ENCODE measurements around the gene CARM1.
"Not testable (repeated sequence)": the region's sequence is repeated elsewhere in the genome, so short reads cannot be mapped to it uniquely, and the experiment has no call there.

The CARM1 gene

DNA sequence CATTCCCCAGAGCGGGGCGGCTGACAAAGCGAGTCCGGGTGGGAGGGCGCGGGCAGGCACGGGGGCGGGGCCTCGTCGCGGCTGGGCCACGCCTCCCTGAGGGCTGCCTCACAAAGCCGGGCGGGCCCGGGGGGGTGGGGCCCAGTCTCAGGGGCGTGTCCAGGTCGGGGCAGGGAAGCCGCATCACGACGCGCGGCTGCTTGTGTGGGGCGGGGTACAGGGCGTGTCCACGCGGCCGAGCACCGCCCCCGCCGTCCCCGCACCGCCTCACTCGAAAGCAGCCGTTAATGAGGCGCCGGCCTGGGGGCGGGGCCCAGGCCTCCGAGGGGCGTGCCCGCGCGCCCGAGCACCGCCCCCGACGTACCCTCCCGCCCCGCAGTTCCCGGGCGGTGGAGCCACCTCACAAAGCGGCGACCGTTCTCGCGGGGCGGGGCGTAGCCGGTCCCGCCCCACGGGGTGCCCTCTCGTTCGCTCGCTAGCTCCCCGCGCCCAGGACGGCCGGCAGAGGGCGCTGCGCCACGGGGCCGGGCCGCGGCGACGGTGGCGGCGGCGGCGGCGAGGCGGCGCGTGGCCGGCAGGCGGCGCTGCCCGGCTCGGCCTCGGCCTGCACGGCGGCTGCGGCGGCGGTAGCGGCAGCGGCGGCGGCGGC lies at the start of gene CARM1:
CARM1 (plus strand) TSS at position 599 of the 649 bp plus-strand sequence. CDS start 150 bp downstream, outside the sequence.
- peak; percentile 100 for DNase-seq

DNA sequence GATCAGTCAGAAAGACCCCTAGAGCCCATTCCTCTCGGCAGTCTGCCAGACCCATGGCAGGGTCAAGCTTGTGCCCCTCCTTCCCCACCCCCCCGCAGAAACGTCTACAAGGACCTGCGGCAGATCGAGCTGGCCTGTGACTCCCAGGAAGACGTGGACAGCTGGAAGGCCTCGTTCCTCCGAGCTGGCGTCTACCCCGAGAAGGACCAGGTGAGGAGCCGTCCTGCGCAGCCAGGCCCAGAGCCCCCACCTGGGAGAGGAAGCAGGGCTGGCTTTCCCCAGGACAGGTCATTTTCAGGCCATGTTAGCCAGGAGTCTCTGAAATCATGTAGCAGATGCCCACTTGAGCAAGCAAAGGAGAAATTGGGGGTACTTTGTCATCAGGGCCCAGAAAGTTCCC lies 47.7 kb upstream of the CARM1 start:
- no peak for DNase-seq

DNA sequence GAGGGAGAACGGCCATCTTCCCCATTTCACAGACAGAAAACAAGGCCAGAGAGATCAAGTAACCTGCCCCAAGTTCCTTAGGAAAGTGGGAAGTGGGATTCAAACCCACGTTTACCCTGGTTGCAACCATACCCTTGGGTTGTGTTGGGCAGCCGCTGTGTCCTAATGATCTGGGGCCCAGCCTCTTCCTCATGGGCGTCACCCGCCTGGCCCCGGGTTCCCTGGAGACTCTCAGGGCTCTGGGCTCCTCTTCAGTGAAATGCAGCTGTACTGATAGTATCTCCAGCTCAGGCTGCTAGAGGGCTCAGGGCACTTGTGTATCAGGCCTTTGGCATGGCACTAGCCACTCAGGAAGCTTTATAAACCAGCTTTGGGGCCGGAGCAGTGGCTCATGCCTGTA lies 45.1 kb upstream of the CARM1 start:
- no peak for DNase-seq

DNA sequence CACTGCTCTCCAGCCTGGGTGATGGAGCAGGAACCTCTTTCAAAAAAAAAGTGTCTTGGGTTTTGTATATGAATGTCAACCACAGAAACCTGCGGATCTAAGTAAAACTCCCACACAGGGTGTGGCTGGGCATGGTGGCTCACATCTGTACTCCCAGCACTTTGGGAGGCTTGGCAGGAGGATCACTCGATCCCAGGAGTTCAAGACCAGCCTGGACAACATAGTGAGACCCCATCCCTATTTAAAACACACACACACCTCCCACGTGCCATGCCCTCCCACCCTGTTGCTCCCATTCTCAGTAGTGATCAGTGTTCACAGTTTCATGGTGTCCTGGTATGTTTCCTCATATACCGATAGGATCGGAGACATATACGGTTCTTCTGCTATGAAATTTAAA lies 44.5 kb upstream of the CARM1 start:
- DNase-seq, result no peak

DNA sequence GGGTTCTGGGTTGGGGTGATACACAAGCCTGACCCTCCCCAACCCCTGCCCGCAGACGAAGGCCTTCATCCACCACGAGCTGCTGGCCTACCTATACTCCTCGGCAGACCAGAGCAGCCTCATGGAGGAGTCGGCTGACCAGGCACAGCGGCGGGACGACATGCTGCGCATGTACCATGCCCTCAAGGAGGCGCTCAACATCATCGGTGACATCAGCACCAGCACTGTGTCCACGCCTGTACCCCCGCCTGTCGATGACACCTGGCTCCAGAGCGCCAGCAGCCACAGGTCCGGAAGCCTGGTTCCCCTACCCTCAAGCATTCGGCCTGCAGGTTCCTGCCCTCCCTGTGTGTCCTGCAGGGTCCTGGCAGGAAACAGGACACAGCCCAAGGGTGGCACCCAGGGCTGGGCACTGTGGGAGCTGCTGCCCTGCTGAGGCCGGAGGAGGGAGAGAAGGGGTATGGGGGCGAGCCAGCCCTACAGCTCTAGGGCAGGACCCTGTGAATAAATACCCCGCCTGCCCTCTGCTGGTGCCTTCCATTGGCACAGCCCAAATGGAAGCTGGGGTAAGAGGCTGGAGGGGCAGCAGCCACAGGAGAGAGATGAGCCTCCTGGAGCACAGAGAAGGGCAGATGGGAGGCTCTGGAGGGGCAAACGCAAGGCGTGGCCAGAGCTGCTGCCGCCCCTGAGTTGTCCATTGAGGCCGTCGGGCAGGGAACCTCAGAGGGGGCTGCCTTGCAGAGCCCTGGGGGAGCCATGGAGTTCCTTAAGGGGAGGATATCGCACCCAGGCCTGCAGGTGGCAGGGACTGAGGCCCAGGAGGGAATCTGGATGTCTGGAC lies 42.2 kb upstream of the CARM1 start:
- DNase-seq, result no peak

DNA sequence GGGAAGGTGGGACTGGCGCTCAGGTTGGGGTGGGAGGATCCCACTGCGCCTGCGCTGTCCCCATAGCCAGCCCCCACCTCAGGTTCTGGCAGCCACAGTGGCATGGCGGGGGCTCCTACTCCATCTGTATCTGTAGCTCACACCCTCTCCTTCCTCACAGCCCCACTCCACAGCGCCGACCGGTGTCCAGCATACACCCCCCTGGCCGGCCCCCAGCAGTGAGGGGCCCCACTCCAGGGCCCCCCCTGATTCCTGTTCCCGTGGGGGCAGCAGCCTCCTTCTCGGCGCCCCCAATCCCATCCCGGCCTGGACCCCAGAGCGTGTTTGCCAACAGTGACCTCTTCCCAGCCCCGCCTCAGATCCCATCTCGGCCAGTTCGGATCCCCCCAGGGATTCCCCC lies 41.4 kb upstream of the CARM1 start:
- DNase-seq, result no peak

DNA sequence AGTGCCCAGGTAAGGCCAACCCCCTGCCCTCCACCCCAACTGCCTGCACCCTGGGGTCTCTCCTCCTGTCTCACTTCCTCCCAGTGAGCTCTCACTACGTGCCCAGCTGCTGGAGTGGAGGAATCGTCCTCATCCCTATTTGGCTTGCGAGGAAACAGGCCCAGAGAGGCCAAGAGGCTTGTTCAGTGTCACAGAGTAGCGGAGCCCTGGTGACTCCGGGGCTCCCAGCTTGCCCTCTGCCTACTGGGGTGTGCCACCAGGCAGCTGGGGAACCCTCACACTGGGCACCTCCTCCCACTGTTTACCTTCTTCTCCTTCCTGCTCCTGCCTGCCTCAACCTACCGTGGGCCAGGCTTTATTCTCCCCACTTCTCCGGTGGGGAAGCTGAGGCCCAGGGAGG lies 41.0 kb upstream of the CARM1 start:
- DNase-seq, result no peak

DNA sequence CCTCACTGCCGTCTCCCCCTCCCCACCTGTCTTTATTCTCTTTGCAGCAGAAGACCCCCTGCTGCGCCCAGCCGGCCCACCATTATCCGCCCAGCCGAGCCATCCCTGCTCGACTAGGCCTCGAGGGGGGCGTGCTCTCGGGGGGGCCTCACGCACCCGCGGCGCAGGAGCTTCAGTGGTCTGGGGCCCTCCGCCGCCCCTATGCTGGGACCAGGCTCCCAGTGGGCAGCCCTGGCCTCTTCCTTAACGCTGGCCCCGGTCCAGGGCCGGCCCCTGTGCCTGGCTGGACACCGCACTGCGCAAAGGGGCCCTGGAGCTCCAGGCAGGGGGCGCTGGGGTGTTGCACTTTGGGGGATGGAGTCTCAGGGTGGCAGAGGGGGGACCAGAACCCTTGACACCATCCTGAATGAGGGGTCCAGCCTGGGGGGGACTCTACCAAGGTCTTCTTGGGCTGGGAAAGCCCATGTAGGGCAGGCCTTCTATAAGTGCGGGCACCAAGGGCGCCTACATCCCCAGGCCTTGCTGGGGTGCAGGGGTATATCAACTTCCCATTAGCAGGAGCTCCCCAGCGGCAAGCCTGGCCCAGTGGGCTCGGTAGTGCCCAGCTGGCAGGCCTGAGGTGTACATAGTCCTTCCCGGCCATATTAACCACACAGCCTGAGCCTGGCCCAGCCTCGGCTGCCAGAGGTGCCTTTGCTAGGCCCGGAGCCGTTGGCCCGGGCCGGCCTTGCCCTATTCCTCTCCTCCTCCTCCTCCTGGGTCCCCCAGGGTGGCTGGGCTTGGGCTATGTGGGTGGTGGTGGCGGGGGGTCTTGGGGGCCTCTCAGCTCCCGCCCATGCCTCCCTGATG lies 40.2 kb upstream of the CARM1 start:
- no peak for DNase-seq

DNA sequence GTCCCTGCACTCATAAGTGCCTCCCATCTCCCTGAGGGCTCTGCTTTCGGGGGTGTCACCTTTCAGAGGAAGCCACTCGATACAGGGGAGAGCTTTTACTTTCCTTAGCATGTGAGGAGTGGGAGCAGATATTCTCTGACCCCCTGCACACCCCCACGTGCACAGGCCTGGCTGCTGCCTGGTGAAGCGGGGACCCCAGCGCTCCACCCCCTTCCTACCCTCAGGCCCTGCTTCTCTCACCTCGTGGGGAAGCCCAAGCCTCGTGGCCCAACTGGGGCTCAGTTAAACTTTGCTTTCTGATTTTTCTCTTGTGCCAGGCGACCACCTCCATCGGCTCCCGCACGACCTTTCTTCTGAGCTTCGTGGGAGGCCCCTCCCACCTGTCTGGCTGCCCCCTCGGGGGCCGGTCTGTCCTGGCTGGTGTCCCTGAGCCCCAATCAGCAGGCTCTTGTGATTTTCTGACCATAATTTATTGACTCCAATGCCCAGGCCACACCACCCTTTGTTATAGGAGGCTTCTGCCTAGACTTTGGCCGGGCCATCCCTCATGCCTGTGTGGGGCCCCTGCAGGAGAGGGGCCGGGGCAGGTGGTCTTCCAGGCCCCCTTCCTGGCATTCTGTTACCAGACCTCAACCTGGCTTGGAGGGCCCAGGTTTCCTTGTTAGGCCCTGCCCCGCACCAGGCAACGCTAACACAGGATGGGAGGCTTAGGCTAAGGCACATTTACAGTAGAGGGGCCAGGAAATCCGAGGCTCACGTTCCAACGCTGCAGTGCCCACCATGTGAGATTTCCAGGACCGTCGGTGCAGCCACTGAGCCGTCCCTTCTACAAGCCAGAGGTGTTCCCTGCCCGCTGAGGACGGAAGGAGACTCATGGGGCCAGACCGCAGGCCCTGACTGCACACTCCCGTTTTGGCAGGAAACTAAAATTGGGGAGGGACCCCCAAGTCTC lies 39.1 kb upstream of the CARM1 start:
- no peak for DNase-seq

DNA sequence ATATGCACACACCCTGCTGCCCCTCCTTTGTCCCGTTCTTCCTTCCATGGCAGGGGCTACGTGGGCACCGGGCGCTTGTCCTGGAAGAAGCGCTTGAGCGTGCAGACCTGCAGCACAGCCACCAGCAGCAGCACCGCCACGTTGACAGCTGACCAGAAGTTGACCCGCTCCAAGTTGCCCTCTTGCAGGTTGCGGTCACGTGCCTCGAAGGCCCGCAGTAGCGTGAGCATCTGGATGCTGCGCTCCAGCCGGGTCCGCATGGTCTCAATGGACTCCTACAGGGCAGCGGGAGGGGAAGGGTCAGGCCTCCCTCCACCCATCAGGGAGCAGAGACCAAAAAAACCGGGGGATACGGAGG lies 38.4 kb upstream of the CARM1 start:
- no peak for DNase-seq

DNA sequence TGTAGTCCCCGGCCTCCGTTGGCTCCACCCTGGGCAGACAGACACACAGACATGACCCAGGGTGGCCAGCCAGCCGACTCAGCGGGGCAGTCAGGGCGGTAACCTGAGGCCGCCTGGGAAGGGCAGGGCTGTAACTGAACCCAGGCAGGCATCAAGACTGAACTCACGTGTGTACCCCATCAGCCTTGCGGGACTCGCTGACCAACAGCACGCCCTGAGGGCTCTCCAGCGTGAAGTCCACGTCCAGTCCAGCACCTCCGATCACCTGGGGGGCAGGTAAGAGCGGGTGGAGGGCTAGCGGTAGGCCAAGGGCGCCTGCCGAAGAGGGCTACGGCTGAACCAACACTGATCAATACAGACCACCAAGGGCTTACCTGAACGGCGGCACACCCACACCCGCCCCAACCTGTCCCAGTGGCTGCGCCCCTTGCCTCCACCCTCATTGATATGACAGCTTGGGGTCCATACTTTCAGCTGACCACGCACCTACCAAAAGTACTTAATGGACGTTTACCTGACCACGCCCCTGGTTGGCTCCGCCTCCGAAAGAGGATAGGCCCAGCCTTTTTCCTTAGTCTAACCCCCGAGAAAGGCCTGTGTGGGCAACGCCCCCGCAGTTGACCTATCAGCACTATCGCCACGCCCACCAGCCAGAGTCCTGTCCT lies 36.1 kb upstream of the CARM1 start:
- DNase-seq, result no peak

DNA sequence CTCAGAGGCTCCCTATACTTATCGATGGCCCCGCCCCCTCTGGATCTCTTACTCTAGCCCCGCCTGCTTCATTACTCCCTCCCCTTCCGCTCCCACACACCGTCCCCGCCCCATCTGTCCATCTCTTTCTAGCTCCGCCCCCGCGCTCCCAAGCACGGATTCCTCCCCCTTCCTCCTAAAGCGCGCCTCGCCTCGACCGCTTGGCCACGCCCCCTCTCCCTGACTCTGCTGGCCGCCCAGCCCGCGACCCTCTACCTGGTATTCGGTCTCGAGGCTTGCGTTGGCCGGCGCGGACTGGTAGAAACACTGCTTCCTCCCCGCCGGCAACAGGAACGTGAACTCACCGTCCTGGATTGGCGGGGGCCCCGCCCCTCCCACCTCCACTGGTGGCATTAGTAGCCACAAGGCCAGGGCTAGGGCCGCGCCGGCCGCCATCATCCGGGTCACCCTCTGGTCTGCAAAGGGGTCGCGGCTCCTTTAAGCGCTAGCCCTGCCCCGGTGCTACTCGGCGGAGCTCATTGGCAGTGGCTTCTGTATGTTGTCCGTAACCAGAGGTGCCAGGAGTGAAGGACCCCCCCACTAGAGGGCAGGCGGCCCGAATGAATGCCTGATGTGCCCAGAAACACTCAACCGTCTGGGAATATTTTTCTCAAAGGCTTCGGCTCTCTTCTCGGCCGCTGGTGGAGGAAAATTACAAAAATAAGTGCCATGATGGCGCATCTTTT lies 35.4 kb upstream of the CARM1 start, which contains the start of gene TMED1:
TMED1 (minus strand) TSS at position 459 of the 725 bp plus-strand sequence; CDS start at position 438, 21 bp downstream.
- peak; percentile 100 for DNase-seq

DNA sequence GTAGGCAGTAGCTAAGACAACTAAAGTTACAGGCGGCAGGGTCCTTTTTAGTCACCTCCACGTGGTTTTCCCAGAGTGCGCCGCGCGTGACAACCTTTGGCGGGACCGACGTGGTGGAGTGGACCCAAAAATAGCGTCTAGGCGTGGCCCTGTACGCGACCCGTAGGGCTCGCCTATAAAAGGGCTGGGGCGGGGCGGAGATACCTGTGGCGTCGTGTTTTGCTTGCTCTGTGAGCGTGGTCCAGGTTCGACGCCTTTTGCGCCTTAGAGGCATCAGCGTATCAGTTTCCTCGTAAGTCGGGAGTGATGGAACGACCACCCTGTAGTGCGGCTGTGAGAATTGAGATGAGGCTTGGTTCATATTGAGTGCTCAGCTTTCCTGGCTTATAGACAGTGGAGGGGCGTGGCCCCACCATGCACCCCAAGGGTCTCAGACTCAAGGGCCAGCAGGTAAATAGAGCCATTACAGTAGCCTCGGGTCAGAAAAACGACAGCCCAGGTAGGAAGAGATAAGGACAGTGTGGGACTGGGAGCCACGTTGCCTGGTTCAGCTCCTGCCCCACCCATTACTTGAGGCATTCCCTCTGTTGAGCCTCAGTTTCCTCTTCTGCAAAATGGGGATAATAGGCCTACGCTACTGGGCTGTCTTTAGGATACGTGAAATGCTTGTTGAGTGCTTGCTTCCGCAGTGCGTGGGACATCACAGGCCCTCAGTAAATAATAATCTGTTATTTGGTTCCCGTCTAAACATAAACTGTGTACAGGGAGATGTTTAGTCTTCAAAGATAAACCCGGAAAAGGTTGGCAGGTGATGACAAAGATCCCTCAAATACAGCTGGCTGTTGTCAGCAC lies 34.6 kb upstream of the CARM1 start:
- DNase-seq, result peak; percentile 99

DNA sequence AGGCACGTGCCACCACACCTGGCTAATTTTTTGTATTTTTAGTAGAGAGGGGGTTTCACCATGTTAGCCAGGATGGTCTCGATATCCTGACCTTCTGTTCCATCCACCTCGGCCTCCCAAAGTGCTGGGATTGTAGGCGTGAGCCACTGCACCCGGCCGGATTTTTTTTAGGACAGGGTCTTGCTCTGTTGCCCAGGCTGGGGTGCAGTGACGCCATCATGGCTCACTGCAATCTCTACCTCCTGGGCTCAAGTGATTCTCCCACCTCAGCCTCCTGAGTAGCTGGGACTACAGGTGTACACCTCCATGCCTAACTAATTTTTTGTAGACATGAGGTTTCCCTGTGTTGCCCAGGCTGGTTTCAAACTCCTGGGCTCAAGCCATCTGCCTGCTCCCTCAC lies 33.7 kb upstream of the CARM1 start:
- DNase-seq, result not testable (repeated sequence)

DNA sequence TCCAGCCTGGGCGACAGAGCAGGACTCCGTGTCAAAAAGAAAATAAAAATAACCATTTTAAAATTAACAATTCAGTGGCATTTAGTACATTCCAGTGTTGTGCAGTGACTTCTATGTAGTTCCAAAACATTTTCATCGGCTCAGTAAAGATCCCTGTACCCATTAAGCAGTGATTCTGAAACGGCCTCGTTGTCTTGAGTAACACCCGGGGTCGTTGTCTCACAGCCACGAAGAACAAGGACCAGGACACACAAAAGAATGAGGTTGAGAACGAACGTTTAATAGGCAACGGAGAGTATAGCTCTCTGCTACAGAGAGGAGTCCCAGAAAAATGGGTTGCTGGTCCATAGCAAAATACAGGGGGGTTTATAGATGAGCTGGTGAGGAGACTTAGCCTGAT lies 33.0 kb upstream of the CARM1 start:
- no peak for DNase-seq

DNA sequence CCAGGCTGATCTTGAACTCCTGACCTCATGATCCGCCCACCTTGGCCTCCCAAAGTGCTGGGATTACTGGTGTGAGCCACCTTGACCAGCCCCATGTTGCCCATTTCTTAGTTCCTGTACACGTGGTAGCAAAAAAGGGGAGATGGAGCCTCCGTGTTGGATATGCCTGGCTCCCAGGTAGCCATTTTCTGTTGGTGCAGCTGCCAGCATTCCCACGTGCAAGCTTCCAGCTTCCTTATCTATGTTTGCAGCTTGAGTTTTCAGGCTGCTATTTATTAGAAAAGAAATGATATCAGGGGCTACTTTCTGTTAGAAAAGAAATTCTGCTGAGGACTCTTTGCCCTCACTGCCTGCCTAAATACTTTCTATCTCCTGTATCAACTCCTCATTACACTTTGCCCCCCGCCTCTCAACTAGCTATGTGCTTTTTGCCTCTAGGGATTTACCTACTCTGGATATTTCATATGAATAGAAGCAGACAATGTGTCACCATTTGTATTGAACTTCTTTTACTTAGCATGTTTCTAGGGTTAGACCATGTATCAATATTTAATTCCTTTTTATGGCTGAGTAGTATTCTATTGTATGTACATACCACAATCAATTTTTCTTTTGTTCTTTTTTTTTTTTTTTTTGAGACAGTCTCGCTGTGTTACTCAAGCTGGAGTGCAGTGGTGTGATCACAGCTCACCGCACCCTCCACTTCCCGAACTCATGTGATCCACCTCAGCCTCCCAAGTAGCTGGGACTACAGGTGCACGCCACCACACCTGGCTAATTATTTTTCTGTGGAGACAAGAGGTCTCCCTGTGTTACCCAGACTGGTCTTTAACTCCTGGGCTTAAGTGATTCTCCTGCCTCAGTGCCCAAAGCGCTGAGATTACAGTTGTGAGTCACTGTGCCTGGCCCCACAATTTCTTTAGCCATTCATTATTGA lies 32.0 kb upstream of the CARM1 start:
- DNase-seq, result no peak

DNA sequence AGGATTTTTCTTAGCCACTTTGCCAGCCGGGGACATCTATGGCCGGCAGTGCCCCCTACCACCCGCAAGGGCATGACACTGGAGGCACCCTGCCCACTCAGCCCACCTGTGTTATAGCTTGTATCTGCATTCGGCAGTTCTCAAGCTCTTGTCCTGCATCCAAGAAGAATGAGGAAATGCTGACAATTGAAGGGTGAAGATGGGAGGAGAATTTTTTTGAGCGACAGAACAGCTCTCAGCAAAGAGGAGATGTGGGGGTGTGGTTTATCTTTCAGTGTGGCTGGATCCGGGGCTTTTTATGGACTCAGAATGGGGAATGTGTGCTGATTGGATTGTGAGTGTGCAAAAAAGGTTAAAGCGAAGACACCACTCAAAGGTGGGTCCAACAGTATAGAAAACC lies 28.6 kb upstream of the CARM1 start:
- DNase-seq, result no peak

DNA sequence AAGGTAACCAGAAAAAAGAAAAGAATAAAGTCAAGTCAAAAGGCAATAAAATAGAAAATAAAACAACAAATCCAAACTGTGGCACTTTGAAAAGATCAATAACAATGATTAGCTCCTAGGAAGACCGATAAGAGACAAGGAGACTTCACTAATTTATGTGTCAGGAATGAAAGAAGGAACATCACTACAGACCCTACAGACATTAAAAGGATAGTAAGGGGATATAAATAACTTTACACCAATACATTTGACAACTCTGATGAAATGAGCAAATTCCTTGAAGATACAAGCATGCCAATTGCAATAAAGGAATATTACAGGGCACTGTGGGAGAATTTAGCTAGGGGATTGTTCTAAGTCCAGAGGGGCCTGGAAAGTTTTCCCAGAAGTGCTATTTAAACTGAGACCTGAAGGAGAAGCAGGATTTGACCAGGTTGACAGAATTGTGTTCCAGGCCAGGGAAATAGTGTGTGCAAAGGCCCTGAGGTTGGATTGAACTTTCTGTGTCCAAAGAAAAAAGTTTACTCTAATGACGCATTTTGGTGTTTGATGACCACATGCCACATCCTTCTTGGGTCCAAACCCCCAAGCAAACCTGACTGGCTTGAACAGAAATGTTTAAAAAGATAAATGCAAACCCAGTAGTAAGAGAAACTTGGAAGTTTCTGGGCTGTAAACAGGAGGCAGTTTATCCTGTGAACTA lies 24.7 kb upstream of the CARM1 start:
- no peak for DNase-seq
